Mammary epithelial cell (primary cell): ENCODE measurements around the gene NDUFS2.

Source experiments
- EZH2 ChIP-seq: IDR thresholded peaks from 2 replicates; pipeline ENCODE4 v1.6.1; 2012; ENCODE audit warnings: low read length, inconsistent platforms, borderline replicate concordance
- TF ChIP-seq, protein P1 (sequence below), 2 donors: IDR thresholded peaks in 1 of 2; conservative IDR thresholded peaks in 1 of 2; 2 replicates each; pipeline ENCODE4 v1.5.1; 2011 to 2012; ENCODE audit warnings: inconsistent platforms in 2 of 2, low read length in 2 of 2, mild to moderate bottlenecking in 2 of 2, control low read depth in 1 of 2, low read depth in 1 of 2; ENCODE audit not compliant: insufficient read depth in 1 of 2; ENCODE audit errors: extremely low read depth in 1 of 2

DNA sequence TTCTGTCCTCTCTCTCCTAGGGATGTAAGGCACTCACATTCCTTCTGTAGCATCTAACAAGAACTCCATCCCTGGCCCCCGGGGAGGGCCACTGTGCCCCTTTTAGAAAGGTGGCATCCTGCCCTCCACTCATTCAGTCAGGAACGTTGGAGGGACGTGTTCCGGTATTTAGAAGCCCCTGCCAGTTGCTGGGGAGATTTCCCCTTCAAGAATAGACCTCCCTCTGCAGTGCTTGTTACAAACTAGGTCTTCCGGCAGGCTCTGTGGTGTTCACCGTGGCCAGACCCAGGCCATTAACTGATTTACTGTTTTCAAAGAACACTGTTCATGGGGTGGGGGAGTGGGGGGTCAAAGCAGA lies 57.2 kb downstream of the NDUFS2 start:
- TF ChIP-seq, protein P1, sequence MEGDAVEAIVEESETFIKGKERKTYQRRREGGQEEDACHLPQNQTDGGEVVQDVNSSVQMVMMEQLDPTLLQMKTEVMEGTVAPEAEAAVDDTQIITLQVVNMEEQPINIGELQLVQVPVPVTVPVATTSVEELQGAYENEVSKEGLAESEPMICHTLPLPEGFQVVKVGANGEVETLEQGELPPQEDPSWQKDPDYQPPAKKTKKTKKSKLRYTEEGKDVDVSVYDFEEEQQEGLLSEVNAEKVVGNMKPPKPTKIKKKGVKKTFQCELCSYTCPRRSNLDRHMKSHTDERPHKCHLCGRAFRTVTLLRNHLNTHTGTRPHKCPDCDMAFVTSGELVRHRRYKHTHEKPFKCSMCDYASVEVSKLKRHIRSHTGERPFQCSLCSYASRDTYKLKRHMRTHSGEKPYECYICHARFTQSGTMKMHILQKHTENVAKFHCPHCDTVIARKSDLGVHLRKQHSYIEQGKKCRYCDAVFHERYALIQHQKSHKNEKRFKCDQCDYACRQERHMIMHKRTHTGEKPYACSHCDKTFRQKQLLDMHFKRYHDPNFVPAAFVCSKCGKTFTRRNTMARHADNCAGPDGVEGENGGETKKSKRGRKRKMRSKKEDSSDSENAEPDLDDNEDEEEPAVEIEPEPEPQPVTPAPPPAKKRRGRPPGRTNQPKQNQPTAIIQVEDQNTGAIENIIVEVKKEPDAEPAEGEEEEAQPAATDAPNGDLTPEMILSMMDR (conservative IDR thresholded peaks at IDR 0.05 in 1 of 2, IDR thresholded peaks at IDR 0.05 in 1 of 2; ENCODE audit: extremely low read depth in 1 of 2, insufficient read depth in 1 of 2, low read depth in 1 of 2, low read length in 2 of 2), result no peak
- no peak for TF ChIP-seq EZH2
